Thymus (tissue), 11 donors: Measurements from ENCODE around the gene HCFC1. TPM values are rescaled to one million over a fixed set of nuclear protein-coding genes. Genes with fewer than 3 reads are reported as not detected.

ENCODE experiments used
- DNase-seq, 9 donors: peaks; one replicate each; pipeline ENCODE4 v3.0.0-alpha.2; 2013; ENCODE audit warnings: low spot score in 9 of 9, low read depth in 6 of 9, missing footprints in 1 of 9
- H3K27ac ChIP-seq, 2 donors: one replicate each; pipeline ENCODE4 v1.5.1; 2013; ENCODE audit warnings: control low read depth in 1 of 2, low read depth in 1 of 2, low read length in 1 of 2, mild to moderate bottlenecking in 1 of 2, moderate library complexity in 1 of 2
- H3K27me3 ChIP-seq, 2 donors: one replicate each; pipeline ENCODE4 v1.5.1; 2013; ENCODE audit warnings: low read length in 1 of 2; ENCODE audit not compliant: control insufficient read depth in 2 of 2, insufficient read depth in 1 of 2
- H3K36me3 ChIP-seq, 2 donors: one replicate each; pipeline ENCODE4 v1.5.1; 2013; ENCODE audit warnings: low read length in 1 of 2, mild to moderate bottlenecking in 1 of 2, moderate library complexity in 1 of 2; ENCODE audit not compliant: control insufficient read depth in 2 of 2, insufficient read depth in 2 of 2
- H3K4me1 ChIP-seq, 2 donors: one replicate each; pipeline ENCODE4 v1.5.1; 2013; ENCODE audit warnings: low read length in 2 of 2; ENCODE audit not compliant: control insufficient read depth in 2 of 2, insufficient read depth in 2 of 2
- H3K4me3 ChIP-seq, 2 donors: one replicate each; pipeline ENCODE4 v1.5.1; 2013; ENCODE audit warnings: low read length in 2 of 2, control low read depth in 1 of 2, mild to moderate bottlenecking in 1 of 2
- H3K9me3 ChIP-seq, 2 donors: one replicate each; pipeline ENCODE4 v1.5.1; 2013; ENCODE audit warnings: low read length in 1 of 2, mild to moderate bottlenecking in 1 of 2; ENCODE audit not compliant: control insufficient read depth in 2 of 2, insufficient read depth in 1 of 2
- WGBS: extraction: QIAGEN DNeasy Blood & Tissue Kit; methylation state at CpG from one replicate; pipeline ENCODE4 v1.1.7; 2013; 5-methylcytosine and 5-hydroxymethylcytosine counted together
- polyA plus RNA-seq: library from polyadenylated mRNA; stranded (reverse); fragments of 200-250 nt; gene quantifications from one replicate; pipeline ENCODE4 v1.2.3, GENCODE V29; 2013
- total RNA-seq: library from RNA; stranded (reverse); fragments of 120-200 nt; gene quantifications from one replicate; pipeline ENCODE4 v1.2.4, GENCODE V29; 2013
- donor health status: healthy.

Gene HCFC1
- total and polyA plus RNA-seq, 2 donors = 12.7 to 21.9 TPM

- H3K4me3 ChIP-seq = no peak overlapping the region
- H3K9me3 ChIP-seq = no peaks in the 10 kb centered on the region
- H3K27ac ChIP-seq = no peak overlapping the region
- H3K36me3 ChIP-seq = peaks cover 42 to 56% of the 10 kb centered on the region in 2 donors
- peaks cover 0 to 6% of the 10 kb centered on the region in 2 donors for H3K27me3 ChIP-seq
- peaks cover 6 to 42% of the 10 kb centered on the region in 2 donors for H3K4me1 ChIP-seq
- no peak for DNase-seq
- WGBS = 98% methylated on average over 24 of the region's 24 CpGs
Measured at GRCh38 chrX:154016366-154017076, 44.9 kb upstream of the HCFC1 start.

- no peak for DNase-seq
Measured at GRCh38 chrX:154015581-154016264, 44.1 kb upstream of the HCFC1 start.

GRCh38 chrX:154014429-154015380, 43.1 kb upstream of the HCFC1 start:
- H3K4me3 ChIP-seq = no peak overlapping the region
- H3K9me3 ChIP-seq = no peaks in the 10 kb centered on the region
- peak overlapping the region in 1 of 2 donors; percentile 32 for H3K27ac ChIP-seq
- peaks cover 0 to 6% of the 10 kb centered on the region in 2 donors for H3K27me3 ChIP-seq
- 90% methylated on average over 24 of the region's 24 CpGs for WGBS
- no peak for DNase-seq
- peaks cover 2 to 30% of the 10 kb centered on the region in 2 donors for H3K4me1 ChIP-seq
- H3K36me3 ChIP-seq = peaks cover 55 to 71% of the 10 kb centered on the region in 2 donors

More at GRCh38 chrX:154015581-154016264, 44.1 kb upstream of the HCFC1 start:
- Histone ChIP-seq H3K9me3 (no peaks in the 10 kb centered on the region), H3K27me3 (peaks cover 0 to 4% of the 10 kb centered on the region in 2 donors), H3K27ac (peak overlapping the region in 1 of 2 donors; percentile 31), H3K36me3 (peaks cover 48 to 61% of the 10 kb centered on the region in 2 donors), H3K4me3 (no peak overlapping the region), H3K4me1 (peaks cover 2 to 35% of the 10 kb centered on the region in 2 donors)
- WGBS = 95% methylated on average over 16 of the region's 16 CpGs

- 57% methylated on average over 20 of the region's 20 CpGs for WGBS
- peak in 2 of 9 donors; percentile 64 to 66 for DNase-seq
- H3K9me3 ChIP-seq = no peaks in the 10 kb centered on the region
- H3K27me3 ChIP-seq = peaks cover 0 to 6% of the 10 kb centered on the region in 2 donors
- H3K4me3 ChIP-seq = no peak overlapping the region
- peak overlapping the region in 1 of 2 donors; percentile 11 for H3K27ac ChIP-seq
- H3K4me1 ChIP-seq = peaks cover 2 to 30% of the 10 kb centered on the region in 2 donors
- H3K36me3 ChIP-seq = peaks cover 55 to 71% of the 10 kb centered on the region in 2 donors
Measured at GRCh38 chrX:154013614-154014360, 42.2 kb upstream of the HCFC1 start.

GRCh38 chrX:154013001-154013421, 41.4 kb upstream of the HCFC1 start:
- WGBS = 91% methylated on average over 17 of the region's 17 CpGs
- H3K27ac ChIP-seq = no peak overlapping the region
- peaks cover 52 to 71% of the 10 kb centered on the region in 2 donors for H3K36me3 ChIP-seq
- peaks cover 0 to 6% of the 10 kb centered on the region in 2 donors for H3K27me3 ChIP-seq
- no peak for DNase-seq
- no peak overlapping the region for H3K4me3 ChIP-seq
- H3K9me3 ChIP-seq = no peaks in the 10 kb centered on the region
- H3K4me1 ChIP-seq = peaks cover 2 to 25% of the 10 kb centered on the region in 2 donors

GRCh38 chrX:154012336-154012991, 40.8 kb upstream of the HCFC1 start:
- DNase-seq = no peak
- Histone ChIP-seq H3K4me3 (no peak overlapping the region), H3K27me3 (peaks cover 0 to 6% of the 10 kb centered on the region in 2 donors), H3K9me3 (peaks cover 0 to 3% of the 10 kb centered on the region in 2 donors), H3K36me3 (peaks cover 49 to 67% of the 10 kb centered on the region in 2 donors), H3K27ac (no peak overlapping the region), H3K4me1 (peaks cover 2 to 25% of the 10 kb centered on the region in 2 donors)
- WGBS = 92% methylated on average over 17 of the region's 17 CpGs

GRCh38 chrX:154011376-154012335, 40.0 kb upstream of the HCFC1 start:
- Histone ChIP-seq H3K4me1 (peaks cover 2 to 21% of the 10 kb centered on the region in 2 donors), H3K36me3 (peaks cover 41 to 59% of the 10 kb centered on the region in 2 donors), H3K4me3 (no peak overlapping the region), H3K27ac (no peak overlapping the region), H3K9me3 (peaks cover 0 to 5% of the 10 kb centered on the region in 2 donors), H3K27me3 (peaks cover 0 to 6% of the 10 kb centered on the region in 2 donors)
- 96% methylated on average over 18 of the region's 18 CpGs for WGBS
- no peak for DNase-seq
